HG03280 (cell line): ENCODE data around the gene PERCC1.

ENCODE experiments used
- ATAC-seq: cut with Tn5 transposase; IDR thresholded peaks from one replicate; pipeline ENCODE4 v1.9.1; 2021; ENCODE audit warnings: mild to moderate bottlenecking, moderate library complexity; ENCODE audit not compliant: unreplicated experiment

Gene PERCC1

DNA sequence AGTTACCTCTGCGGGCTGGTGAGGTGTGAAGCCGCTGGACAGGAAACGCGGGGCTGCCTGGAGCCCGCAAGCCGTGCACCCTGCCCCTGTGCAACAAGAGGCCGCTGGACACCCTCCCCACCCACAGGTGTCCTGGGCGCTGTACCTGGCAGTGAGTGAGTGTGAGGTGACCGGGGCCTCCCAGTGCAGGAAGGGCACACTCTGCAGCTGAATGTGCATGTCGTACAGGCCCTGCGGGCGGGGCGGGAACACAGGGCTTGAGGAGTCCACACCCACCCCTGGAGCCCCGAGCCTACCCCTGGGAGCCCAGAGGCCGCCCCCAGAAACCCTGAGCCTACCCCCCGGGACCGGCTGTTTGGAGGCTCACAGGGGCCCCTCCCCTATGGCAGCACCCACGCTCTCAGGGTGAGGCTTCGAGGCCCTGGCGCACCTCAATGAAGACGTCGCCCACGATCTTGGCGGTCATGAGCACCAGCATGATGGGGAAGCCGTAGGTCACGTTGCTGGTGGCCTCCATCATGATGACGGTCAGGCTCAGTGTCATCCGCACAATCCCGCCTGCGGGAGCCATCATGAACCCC is 17.7 kb downstream of the PERCC1 start:
- no peak for ATAC-seq

DNA sequence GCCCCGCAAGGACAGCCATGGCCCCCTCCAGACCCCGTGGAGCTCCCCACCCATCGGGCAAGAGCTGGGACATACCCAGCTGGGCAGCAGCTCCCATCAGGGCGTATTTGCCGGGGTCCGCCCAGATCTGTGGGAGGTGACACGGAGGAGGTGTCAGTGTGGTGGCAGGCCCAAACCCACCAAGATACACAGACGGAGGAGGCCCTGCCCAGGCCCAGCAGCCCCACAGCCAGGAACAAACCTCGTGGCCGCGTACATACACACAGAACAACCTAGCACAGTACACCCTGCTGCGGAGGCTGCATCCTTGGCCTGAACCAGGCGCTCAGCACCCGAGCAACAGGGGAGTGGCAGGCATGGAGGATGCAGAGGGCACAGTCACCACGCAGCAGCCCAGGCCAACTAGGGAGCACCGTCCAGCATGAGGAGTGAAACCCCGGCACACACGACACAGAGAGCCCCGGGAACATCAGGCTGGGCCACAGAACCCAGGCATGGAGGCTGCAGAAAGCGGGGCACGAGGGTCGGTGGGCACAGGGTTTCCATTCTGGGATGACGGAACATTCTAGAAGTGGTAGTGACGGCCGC is 18.4 kb downstream of the PERCC1 start:
- no peak for ATAC-seq

DNA sequence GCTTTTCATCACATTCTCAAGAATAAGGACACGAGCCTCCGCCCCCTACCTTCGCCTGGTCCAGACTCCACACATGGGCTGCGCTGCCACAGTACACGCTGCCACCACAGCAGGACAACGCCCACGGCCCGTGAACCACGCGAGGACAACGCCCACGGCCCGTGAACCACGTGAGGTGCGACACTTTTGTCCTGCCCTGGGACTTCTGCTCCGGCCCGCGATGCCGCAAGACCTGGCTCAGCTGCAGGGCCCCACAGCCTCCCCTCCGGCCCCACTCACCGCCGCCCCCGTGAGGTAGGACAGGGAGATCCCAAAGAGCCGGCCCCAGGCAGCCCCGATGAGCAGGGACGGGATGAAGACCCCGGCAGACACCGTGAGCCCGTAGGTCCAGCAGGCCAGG is 19.3 kb downstream of the PERCC1 start:
- no peak for ATAC-seq

DNA sequence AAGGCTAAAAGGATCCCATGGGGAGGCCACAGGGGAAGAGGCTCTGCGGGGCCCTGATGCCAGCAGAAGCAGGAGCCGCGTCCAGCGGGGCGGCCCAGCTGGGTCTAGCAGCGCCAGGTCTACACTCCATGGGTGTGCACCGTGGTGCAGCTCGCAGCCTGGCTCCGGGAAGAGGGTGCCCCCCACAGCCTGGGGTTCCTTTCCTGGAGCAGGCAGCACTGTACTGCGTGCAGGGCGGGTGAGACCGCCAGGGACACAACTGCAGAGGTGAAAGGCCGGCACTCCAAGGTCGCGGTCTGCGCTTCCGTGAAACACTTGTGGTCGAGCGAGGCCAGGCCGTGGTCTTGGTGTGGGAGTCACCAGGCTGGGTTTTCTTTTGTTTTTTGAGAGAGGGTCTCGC is 20.0 kb downstream of the PERCC1 start:
- no peak for ATAC-seq

DNA sequence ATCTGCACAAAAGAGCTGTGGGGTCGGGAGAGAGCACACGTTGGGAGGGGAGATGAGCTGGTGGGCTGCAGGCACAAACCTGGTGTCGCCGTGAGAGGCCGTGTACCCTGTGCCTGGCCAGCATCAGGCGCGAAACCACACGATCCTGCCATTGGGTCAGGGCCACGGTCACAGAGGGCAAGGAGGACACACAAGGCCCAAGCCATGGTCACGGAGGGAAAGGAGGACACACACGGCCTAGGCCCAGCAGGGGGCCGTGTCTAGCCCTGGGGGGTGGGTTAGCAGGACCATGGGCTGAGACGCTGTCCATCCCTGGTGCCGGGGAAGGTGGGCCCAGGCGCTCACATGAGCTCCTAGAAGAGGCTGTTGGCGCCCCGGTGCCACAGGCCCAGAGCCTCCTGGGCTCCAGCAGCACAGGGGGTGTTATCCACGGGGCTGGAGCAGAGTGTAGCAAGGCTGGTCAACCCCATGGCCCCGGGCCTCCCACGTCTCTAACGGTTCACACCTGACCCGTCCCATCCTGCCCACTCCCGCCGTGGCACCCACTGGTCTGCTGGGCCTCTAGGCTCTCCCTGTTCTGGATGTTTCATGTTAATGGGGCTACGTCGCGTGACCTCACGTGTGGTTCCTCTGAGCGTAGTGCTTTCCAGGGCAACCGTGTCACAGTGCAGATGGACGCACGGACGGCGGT is 21.0 kb downstream of the PERCC1 start:
- no peak for ATAC-seq

DNA sequence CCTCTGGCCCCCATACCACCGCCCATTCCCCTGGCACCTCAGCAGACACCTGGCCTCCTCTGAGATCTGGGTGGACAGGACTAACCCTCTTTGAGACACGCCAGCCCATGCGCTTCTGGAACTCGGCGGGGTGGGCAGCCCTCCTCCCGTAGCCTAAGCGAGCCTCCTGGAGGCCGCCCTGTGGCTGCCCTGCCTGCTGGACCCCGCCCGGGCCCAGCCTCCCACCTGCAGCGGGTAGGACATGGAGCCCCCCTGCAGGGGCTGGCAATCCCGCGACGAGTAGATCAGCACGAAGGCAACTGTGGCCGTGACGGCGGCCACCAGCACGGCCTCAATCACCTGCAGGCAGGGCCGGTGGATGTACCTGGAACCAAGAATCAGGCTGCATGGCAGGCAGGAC is 21.7 kb downstream of the PERCC1 start:
- ATAC-seq = no peak

DNA sequence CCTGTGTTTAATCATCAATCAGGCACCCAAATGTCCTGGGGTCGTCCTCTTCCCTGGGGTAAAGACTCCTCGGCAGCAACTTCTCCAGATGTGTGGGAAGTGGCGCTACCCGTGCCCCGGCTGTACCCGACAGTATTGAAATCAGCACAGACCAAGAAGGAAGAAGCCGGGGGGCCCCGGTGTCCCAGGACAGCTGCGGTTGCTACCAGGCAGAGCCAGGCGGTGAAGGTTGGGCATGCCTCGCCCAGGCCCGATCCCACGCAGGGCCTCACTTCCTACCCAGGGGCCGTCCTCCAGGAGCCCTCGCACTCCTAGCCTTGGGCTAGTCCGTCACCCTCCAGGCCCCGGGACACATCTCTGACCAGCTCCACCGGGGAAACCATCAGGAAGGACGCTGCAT is 22.4 kb downstream of the PERCC1 start:
- no peak for ATAC-seq

DNA sequence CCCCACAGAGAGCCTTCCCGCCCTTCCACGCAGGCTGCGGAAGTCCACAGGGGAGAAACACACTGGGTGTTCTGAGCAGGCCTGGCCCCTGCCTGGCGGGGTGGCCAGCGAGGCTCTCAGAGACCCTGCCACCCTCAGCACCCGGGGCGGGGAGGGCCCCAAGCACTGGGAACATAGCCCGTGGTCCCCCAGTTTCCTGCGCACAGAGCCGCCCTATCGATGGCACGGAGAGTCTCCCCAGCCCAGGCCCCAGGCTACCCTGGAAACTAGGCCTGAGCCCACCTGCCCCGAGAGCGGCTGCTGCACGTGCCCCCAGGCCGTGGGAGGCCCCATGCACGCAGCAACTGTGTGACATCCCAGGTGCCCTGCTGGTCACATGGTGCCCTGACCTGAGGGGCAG is 23.7 kb downstream of the PERCC1 start:
- no peak for ATAC-seq

DNA sequence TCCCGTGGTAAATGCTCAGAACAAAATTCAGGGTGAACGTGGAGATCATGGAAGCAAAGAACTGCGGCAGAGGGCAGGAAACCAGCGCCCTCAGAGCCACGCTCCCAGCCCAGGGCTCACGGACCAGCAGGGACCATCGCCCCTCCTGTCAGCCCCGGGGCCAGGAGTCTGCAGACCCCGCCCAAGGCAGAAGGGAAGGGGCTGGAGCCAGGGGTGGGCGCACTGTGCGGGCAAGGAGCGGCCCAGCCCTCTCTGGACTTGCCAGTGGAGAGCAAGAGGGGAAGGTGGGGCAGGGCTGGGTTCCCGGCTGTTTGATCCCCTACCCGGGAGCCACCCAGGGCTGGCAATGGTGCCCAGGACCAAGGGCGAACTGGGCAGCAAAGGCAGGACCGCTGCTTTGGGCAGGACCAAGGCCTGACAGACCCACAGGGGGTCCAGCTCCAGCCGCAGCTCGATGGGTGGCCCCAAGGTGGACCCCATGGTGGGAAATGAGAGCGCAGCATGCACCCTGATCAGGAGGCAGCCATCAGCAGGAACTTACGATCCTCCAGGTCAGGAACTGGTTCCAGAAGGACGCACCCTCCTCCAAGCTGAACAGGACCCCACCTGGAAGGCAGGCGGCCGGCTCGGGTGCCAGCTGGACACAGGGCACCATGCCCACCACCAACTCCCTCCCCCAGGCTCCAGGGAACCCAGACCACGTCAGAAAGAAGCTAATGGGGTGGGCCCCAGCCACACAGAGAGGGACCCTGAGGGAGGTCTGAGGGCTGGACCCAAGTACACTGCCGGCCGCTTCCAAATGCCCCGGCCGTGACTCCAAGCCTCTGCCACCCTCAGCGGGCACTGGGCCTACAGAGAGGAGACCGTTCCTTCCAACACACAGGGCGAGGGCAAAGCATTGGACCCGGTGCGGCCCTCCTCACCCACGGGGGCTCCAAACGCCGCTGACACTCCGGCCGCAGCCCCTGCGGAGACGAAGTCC is 24.6 kb downstream of the PERCC1 start:
- ATAC-seq = no peak

DNA sequence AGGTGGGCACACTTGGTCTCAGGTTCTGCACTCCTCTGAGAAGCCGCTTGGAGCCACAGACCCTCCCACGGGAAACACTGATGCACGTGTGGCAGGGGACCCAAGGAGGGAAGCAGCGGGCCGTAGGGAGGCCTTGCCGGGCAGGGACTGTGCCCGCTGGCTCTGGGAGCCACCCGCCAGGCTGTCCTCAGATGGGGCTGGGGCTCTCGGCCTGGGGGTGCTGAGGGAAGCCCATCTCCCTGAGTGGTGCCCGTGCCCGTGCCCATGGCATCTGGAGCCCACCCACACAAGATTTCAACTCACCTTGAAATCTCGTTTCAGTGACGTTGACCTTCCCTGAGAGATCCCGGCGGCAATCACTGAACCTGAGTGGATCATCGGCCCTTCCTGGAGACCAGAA is 26.1 kb downstream of the PERCC1 start:
- no peak for ATAC-seq

DNA sequence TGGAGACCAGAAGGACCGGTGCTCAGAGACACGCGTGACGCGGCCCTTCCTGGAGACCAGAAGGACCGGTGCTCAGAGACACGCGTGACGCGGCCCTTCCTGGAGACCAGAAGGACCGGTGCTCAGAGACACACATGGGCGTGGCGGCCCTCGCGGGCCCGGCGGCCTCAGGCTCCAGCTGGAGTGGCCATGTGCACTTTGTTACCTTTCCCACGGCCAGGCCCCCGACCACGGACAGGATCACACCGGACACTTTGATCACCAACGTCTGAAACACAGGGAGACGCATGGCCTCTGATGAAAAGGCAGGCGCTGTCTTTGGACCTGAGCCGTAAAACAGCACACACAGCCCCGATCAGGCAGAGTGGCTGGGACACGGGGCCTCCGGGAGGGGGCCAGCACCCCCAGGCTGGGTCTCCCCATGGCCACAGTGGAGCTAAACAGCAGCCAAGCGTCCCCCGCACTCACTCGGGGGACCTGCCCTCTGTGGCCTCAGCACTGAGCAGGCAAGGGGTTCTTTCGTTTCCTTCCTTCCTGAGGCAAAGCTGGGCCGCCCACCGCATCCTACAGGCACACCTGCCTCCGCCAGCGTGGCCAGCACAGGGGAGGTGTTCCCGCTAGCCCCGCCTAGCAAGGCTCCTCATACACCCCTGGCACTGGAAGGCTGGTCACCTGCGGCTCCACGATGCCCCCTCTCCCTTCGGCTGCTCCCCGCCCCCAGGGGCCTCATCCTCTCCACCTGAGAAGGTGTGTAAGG is 26.8 kb downstream of the PERCC1 start:
- ATAC-seq = no peak

DNA sequence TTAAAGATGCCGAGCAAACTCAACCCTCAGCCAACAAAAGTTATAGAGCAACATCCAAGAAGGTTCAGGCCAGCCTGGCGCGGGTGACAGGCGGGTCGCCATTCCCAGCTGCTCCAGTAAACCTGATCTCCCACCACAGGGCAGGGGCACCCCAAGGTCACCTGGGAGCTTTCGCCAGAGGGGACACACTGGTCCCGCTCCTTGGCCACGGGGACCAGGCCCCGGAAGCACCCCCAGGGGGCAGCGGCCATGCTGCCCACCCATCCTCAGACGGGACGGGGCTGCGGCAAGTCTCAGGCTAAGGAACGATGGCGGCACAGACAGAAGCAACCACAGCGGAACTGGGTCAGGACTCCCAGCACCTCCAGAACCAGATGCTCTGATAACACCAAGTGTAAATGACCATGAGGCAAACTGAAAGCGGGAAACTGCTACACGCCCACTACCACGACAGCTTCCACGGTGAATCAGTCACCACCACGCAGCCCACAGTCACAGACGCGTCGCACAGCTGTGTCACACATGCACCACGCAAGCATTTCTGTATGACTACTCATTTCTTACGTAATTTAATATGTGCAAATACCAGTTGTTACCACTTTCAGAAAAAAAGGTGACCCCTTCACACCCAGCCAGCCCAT is 27.6 kb downstream of the PERCC1 start:
- no peak for ATAC-seq

DNA sequence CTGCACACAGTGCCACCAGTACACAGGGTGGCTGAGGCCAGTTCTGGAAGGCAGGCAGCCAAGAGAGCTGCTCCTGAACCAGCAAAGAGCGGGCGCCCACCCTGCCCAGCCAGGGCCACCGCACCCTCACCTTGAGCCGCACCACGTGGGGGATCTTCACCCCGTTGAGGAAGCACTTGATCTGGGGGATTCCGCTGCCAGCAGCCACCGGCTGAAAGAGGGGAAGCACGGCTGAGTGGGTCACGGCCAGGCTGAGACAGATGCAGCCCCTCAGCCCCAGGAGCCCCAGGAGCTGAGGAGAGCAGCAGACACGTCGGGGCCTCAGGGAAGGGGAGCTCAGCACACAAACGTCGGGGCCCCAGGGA is 28.1 kb downstream of the PERCC1 start:
- no peak for ATAC-seq

DNA sequence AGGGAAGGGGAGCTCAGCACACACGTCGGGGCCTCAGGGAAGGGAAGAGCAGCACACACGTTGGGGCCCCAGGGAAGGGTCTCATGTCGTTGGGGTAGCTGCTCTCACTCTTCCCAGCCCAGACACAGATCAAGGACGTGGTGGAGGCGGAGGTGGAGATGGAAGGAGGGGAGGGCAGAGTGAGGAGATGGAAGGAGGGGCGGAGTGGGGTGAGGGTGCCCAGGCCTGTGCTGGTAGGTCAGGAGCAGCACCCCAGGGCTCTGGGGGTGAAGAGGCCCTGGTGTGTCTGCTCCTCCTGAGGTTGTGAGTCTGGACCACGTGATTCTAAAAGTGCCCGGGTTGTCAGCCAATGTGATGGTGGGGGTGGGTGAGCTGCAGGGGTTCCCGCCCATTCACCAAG is 29.1 kb downstream of the PERCC1 start:
- no peak for ATAC-seq

DNA sequence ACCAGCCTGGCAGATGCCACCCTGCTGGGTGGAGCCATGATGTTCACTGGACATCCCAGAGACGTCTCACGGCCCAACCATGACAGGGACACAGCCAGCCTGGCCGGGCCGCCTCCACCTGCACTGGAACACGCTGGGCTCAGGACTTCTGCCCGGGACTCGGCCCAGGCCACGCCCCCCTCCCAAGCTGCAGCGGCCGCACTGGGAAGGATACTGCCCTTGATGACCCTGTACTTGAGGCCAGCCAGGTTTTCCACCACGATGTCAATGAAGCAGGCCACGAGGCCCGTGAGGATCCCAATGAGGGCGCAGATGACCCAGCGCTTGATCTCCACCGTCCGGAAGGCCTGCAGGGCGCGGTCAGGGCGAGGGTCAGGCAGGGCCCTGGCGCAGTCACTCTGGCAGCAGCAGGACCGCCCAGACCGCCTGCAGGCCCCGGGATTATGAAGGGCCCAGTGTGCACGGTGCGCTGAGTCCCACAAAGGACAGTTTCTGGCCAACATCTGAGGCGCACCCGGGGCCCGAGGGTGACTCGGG is 29.8 kb downstream of the PERCC1 start:
- ATAC-seq = no peak

DNA sequence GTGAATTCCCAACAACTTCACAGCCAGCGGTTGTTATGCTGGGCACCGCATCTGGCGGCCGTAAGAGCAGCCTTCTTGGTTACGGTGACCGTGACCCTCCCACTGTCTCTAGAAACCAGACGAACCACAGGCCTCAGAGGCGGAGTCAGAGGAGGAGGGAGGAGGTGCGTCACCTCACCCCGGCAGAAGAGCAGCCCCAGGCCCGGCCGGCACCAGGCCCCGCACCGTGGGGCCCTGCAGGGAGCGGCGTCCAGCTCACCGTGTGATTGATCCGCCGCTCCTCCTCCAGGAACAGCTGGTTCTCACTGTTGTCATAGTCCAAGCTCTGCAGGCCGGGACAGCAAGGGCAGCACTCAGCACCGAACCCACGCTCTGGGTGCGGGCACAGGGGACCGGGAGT is 30.3 kb downstream of the PERCC1 start:
- ATAC-seq = no peak

DNA sequence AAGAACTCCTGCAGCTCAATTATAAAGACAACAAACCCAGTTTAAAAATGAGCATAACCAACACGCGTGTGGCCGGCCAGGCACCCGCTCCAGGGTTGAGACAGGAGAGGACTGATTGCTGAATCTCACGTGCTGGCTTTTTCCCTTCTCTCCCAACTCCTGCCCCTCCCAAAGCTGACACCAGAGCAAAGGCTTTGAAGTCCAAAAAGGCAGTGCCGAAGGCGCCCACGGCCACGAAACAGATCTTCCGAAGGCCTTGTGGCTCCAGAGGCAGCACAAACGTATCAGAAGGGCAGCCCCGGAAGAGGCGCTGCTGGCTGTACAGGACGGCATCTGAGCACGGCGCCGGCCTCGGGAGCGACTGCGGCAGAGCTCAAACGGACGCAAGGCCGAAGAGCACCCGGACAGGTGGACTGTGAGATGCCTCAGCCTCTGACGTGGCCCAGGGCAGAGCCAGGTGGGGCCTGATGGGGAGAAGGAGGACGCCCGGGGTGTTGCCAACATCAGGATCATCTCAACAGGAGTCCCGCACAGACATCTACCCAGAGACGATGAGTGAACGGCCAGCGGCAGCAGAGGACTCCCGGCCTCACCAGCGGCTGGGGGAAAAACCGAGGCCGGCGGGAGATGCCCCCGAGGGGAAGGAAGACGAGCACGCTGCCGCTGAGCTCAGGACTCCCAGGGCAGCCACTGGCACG is 33.5 kb downstream of the PERCC1 start:
- no peak for ATAC-seq

DNA sequence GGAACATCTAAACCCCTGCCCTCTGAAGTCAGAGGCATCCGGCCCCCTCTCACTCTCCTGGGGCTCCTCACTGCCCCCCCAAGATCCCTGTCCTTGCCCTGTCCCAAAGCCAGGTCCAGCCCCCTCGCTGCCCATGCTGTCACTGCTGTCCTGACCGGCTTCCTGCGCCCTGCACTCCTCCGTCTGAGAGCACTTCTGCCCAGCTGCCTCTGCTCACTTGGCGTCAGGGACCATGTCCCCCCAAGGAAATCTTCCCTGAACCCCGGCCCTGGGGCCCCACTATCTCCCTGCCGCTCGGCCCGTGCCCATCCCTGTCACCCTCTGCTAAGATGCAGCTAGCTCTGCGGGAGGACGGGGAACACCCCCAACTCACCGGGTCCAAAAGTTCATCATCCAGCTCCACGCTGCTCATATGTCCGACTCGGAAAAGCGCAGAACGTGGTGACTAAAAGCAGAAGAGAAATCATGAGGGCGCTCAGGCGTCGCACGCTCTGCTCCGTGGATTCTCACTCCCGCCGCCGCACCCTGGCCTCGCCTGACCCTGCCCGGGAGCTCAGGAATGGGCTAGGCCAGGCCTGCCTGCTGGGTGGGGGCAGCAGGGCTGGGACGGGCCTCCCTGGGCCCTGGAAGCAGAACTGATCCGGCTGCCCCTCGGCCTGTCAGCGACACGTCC is 34.2 kb downstream of the PERCC1 start:
- no peak for ATAC-seq

DNA sequence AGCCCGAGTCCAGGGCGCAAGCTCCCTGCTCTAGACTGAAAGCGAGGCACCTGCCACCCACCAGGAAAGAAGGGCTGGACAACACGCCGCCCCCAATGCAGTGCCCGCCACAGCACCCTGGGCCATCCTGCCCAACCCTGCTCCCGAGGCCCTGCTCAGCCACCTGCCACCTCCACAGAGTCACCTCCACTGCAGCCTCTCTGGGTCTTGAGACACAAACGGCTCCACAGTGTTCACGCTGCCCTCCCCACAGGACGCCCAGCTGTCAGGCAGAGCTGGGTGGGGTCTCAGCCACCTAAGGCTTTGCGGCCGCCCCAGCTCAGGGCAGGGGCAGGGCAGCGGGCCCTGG is 34.7 kb downstream of the PERCC1 start:
- ATAC-seq = no peak
